A673 (cell line): Measurements from ENCODE around the gene MEGF11.

Source experiments
- EZH2 ChIP-seq: fragments of 200-600 bp; sonication (generic); IDR thresholded peaks from 2 replicates; pipeline ENCODE4 v1.6.1; 2017; ENCODE audit warnings: borderline replicate concordance, low read depth, mild to moderate bottlenecking, mixed read lengths, antibody characterized with exemption, low read length; ENCODE audit not compliant: poor library complexity, severe bottlenecking
- TF ChIP-seq, protein P1 (sequence below): fragments of 300-800, 200-600 bp; sonication (generic); conservative IDR thresholded peaks from 2 replicates; pipeline ENCODE4 v1.5.1; 2017; ENCODE audit warnings: low read depth, mild to moderate bottlenecking, antibody characterized with exemption, low read length, moderate library complexity, mixed read lengths

GRCh38 chr15:66033143-66033542 is 220.4 kb downstream of the MEGF11 start:
- TF ChIP-seq, protein P1, sequence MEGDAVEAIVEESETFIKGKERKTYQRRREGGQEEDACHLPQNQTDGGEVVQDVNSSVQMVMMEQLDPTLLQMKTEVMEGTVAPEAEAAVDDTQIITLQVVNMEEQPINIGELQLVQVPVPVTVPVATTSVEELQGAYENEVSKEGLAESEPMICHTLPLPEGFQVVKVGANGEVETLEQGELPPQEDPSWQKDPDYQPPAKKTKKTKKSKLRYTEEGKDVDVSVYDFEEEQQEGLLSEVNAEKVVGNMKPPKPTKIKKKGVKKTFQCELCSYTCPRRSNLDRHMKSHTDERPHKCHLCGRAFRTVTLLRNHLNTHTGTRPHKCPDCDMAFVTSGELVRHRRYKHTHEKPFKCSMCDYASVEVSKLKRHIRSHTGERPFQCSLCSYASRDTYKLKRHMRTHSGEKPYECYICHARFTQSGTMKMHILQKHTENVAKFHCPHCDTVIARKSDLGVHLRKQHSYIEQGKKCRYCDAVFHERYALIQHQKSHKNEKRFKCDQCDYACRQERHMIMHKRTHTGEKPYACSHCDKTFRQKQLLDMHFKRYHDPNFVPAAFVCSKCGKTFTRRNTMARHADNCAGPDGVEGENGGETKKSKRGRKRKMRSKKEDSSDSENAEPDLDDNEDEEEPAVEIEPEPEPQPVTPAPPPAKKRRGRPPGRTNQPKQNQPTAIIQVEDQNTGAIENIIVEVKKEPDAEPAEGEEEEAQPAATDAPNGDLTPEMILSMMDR, result no peak
- no peak for TF ChIP-seq EZH2
